NCI-H345 treated with DMSO at 0.1 percent for 48 hours (cell line): ENCODE measurements around the gene SLC8A3.
A peak's percentile ranks its signal among the peaks of the same experiment; 100 is the strongest.

Source experiments
- DNase-seq: peaks from one replicate; lab custom pipeline; 2025; ENCODE audit not compliant: unreplicated experiment; lab: John Stamatoyannopoulos, UW

The SLC8A3 gene

GRCh38 chr14:70073924-70074566 is 114.7 kb downstream of the SLC8A3 start:
- DNase-seq = peak; percentile 40

- no peak for DNase-seq
Observed at GRCh38 chr14:70069186-70069585, 119.6 kb downstream of the SLC8A3 start.

GRCh38 chr14:70067810-70068209 is 120.9 kb downstream of the SLC8A3 start:
- no peak for DNase-seq

GRCh38 chr14:70064136-70064865 is 124.5 kb downstream of the SLC8A3 start:
- no peak for DNase-seq

GRCh38 chr14:70061108-70061507 is 127.6 kb downstream of the SLC8A3 start:
- no peak for DNase-seq

GRCh38 chr14:70059545-70059944 is 129.2 kb downstream of the SLC8A3 start:
- no peak for DNase-seq

GRCh38 chr14:70057519-70058136 is 131.1 kb downstream of the SLC8A3 start:
- DNase-seq = no peak

GRCh38 chr14:70052990-70053389 is 135.8 kb downstream of the SLC8A3 start:
- DNase-seq = no peak

- no peak for DNase-seq
Observed at GRCh38 chr14:70050136-70050535, 138.6 kb downstream of the SLC8A3 start.

- no peak for DNase-seq
Observed at GRCh38 chr14:70049605-70050004, 139.1 kb downstream of the SLC8A3 start.

GRCh38 chr14:70048313-70048654 is 140.5 kb downstream of the SLC8A3 start:
- no peak for DNase-seq

GRCh38 chr14:70047598-70048312 is 141.0 kb downstream of the SLC8A3 start:
- no peak for DNase-seq

GRCh38 chr14:70045844-70046535 is 142.8 kb downstream of the SLC8A3 start:
- peak; percentile 69 for DNase-seq

GRCh38 chr14:70045310-70045709 is 143.4 kb downstream of the SLC8A3 start:
- no peak for DNase-seq

GRCh38 chr14:70043001-70043400 is 145.8 kb downstream of the SLC8A3 start:
- no peak for DNase-seq

- no peak for DNase-seq
Observed at GRCh38 chr14:70036665-70037064, 152.1 kb downstream of the SLC8A3 start.

- DNase-seq = no peak
Observed at GRCh38 chr14:70034257-70034656, 154.5 kb downstream of the SLC8A3 start.

- DNase-seq = no peak
Observed at GRCh38 chr14:70033561-70033960, 155.2 kb downstream of the SLC8A3 start.

- DNase-seq = no peak
Observed at GRCh38 chr14:70033116-70033515, 155.6 kb downstream of the SLC8A3 start.

- DNase-seq = no peak
Observed at GRCh38 chr14:70032447-70032846, 156.3 kb downstream of the SLC8A3 start.

GRCh38 chr14:70032016-70032415 is 156.7 kb downstream of the SLC8A3 start:
- DNase-seq = no peak
